Bronchus fibroblast of lung (primary cell): Measurements from ENCODE around the gene CSE1L. TPM values are rescaled to one million over a fixed set of nuclear protein-coding genes. Genes with fewer than 3 reads are reported as not detected.

Source experiments
- total RNA-seq: library from RNA; depleted of rRNA; stranded (reverse); fragments of >200 nt; gene quantifications from 2 replicates; pipeline ENCODE4 v1.2.3, GENCODE V29; 2015

The CSE1L gene, protein sequence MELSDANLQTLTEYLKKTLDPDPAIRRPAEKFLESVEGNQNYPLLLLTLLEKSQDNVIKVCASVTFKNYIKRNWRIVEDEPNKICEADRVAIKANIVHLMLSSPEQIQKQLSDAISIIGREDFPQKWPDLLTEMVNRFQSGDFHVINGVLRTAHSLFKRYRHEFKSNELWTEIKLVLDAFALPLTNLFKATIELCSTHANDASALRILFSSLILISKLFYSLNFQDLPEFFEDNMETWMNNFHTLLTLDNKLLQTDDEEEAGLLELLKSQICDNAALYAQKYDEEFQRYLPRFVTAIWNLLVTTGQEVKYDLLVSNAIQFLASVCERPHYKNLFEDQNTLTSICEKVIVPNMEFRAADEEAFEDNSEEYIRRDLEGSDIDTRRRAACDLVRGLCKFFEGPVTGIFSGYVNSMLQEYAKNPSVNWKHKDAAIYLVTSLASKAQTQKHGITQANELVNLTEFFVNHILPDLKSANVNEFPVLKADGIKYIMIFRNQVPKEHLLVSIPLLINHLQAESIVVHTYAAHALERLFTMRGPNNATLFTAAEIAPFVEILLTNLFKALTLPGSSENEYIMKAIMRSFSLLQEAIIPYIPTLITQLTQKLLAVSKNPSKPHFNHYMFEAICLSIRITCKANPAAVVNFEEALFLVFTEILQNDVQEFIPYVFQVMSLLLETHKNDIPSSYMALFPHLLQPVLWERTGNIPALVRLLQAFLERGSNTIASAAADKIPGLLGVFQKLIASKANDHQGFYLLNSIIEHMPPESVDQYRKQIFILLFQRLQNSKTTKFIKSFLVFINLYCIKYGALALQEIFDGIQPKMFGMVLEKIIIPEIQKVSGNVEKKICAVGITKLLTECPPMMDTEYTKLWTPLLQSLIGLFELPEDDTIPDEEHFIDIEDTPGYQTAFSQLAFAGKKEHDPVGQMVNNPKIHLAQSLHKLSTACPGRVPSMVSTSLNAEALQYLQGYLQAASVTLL
- total RNA-seq = 126 and 139 TPM in 2 replicates

DNA sequence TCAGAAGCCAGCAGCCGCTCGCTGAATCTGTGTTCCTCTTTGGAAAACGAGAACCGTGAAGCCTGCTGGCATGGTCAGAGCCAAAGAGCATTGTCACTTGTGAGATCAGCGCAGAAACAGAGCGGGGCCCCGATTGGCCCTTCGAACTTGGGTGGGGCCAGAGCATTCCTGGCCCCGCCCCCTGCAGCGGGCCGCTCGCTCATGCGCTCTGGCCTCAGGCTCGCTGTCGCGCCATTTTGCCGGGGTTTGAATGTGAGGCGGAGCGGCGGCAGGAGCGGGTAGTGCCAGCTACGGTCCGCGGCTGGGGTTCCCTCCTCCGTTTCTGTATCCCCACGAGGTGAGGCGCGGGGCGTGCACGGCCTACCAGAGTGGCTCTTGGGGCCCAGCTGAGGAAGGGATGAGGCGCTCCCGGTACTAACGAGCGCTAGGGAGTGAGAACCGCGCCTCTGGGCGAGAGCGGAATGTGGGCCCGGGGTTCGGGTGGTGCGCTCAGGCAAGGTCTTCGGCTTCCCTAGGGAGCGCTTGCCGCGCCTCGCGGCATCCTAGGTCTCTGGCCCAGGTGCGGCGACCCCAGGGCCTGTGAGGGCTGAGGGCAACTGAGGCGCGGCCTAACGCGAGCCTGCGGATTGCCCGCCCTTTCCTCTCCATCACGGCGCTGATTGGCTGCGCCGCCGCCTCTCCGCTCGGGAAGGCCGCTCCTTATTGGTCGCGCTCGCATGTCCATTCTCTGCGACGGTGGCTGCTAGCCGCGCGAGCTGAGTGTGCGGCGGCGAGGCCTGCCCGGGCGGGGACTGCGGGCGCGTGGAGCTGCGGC, at the start of gene CSE1L:
CSE1L (plus strand) TSS at position 226 of the 814 bp plus-strand sequence. CDS start 12,152 bp downstream, outside the sequence.

Other genes with a start within 250 kb of the CSE1L start
- 3.5 and 3.6 TPM in 2 replicates for gene PREX1, start 218.3 kb upstream of the CSE1L start, total RNA-seq
- 12.0 and 12.9 TPM in 2 replicates for gene ARFGEF2, start 124.6 kb upstream of the CSE1L start, total RNA-seq
- gene STAU1, start 142.0 kb downstream of the CSE1L start, total RNA-seq = 37.9 and 46.7 TPM in 2 replicates
- gene DDX27, start 173.1 kb downstream of the CSE1L start, total RNA-seq = 23.2 and 25.1 TPM in 2 replicates
- 10.1 and 10.8 TPM in 2 replicates for gene ZNFX1, start 231.7 kb downstream of the CSE1L start, total RNA-seq